Endodermal cell (in vitro differentiated cells): ENCODE measurements around the gene SLC38A5. TPM values are rescaled to one million over a fixed set of nuclear protein-coding genes. Genes with fewer than 3 reads are reported as not detected.
"Not testable (repeated sequence)": the region's sequence is repeated elsewhere in the genome, so short reads cannot be mapped to it uniquely, and the experiment has no call there.

ENCODE experiments used
- DNase-seq: peaks from one replicate; pipeline ENCODE4 v3.0.0-alpha.2; 2017
- H3K27ac ChIP-seq: 2 replicates; pipeline ENCODE4 v1.5.1; 2013; ENCODE audit warnings: mild to moderate bottlenecking, low read depth, low read length, moderate library complexity
- H3K27me3 ChIP-seq: 2 replicates; pipeline ENCODE4 v1.6.1; 2013; ENCODE audit warnings: mild to moderate bottlenecking, low read length, moderate library complexity; ENCODE audit not compliant: insufficient read depth, control insufficient read depth, poor library complexity, severe bottlenecking
- H3K36me3 ChIP-seq: 2 replicates; pipeline ENCODE4 v1.7.0; 2013; ENCODE audit warnings: mild to moderate bottlenecking, low read length, moderate library complexity; ENCODE audit not compliant: control insufficient read depth, insufficient read depth
- H3K4me1 ChIP-seq: one replicate; pipeline ENCODE4 v1.7.0; 2013; ENCODE audit warnings: low read length; ENCODE audit not compliant: control insufficient read depth, insufficient read depth
- H3K4me3 ChIP-seq: 2 replicates; pipeline ENCODE4 v1.5.1; 2013; ENCODE audit warnings: mild to moderate bottlenecking, low read length, moderate library complexity
- H3K9ac ChIP-seq: 2 replicates; pipeline ENCODE4 v1.6.1; 2013; ENCODE audit warnings: mild to moderate bottlenecking, low read length, moderate library complexity; ENCODE audit not compliant: poor library complexity, severe bottlenecking; ENCODE audit errors: extremely low read depth
- H3K9me3 ChIP-seq: 2 replicates; pipeline ENCODE4 v1.6.1; 2013; ENCODE audit warnings: mild to moderate bottlenecking, low read length, moderate library complexity; ENCODE audit not compliant: control insufficient read depth
- H3K27ac Mint-ChIP-seq: 2 replicates; pipeline ENCODE4 v1.8.0; 2020; ENCODE audit warnings: mixed read lengths
- H3K27me3 Mint-ChIP-seq: 2 replicates; pipeline ENCODE4 v1.8.0; 2021; ENCODE audit warnings: mild to moderate bottlenecking, mixed read lengths; ENCODE audit not compliant: insufficient read depth
- H3K36me3 Mint-ChIP-seq: 2 replicates; pipeline ENCODE4 v1.8.0; 2020; ENCODE audit warnings: low read depth, mixed read lengths
- H3K4me1 Mint-ChIP-seq: 2 replicates; pipeline ENCODE4 v1.8.0; 2020; ENCODE audit warnings: mixed read lengths
- H3K4me3 Mint-ChIP-seq: 2 replicates; pipeline ENCODE4 v1.8.0; 2020; ENCODE audit warnings: mild to moderate bottlenecking, moderate library complexity, mixed read lengths
- H3K9me3 Mint-ChIP-seq: 2 replicates; pipeline ENCODE4 v1.8.0; 2020; ENCODE audit warnings: mild to moderate bottlenecking, mixed read lengths
- WGBS, 2 experiments: methylation state at CpG; one replicate each; pipeline versions ENCODE4 v1.1.5 to v1.1.7; 2013; ENCODE audit warnings: missing lambda C conversion rate in 2 of 2, mixed read lengths in 1 of 2; ENCODE audit not compliant: insufficient coverage in 1 of 2, insufficient read length in 1 of 2; 5-methylcytosine and 5-hydroxymethylcytosine counted together
- total RNA-seq, 2 donors: library from RNA; stranded (reverse); fragmentation: NEBNext Ultra II Directional in 1 of 2; extraction: Animal tissue kit (Norgen Biotek cat#: 25700) in 1 of 2; gene quantifications; 2 replicates in 1 of 2; 3 replicates in 1 of 2; pipeline ENCODE4 v1.2.1, GENCODE V29; 2021
- TF ChIP-seq, protein P1 (sequence below): fragments of 200-600 bp; sonication (generic); conservative IDR thresholded peaks from 2 replicates; pipeline ENCODE4 v1.5.0; 2021; ENCODE audit warnings: antibody characterized with exemption, mild to moderate bottlenecking

The SLC38A5 gene
- total RNA-seq, 2 donors from 2014 or later = 22.4 to 40.7 TPM

DNA sequence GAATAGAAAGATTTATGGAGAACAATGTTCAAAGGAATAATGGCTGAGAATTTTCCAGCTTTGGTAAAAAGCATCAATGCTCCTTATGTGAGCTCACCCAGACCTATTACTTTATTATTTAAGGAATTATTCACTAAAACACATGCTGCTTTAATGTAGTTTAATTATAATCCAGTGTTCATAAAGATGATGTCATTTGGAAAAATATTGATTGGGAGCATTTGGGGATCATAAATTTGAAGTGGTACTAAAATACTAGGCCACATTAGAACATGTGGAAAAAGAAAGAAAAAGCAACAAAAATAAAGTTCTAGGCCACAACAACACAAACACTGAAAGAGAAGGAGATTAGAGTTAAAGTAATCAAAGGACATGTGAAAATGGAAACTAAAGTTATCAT lies 20.0 kb downstream of the SLC38A5 start:
- Mint-ChIP-seq H3K4me3 (no peak overlapping the region), H3K27ac (no peak overlapping the region), H3K9me3 (peaks cover 44% of the 10 kb centered on the region), H3K27me3 (peaks cover 3% of the 10 kb centered on the region), H3K4me1 (no peaks in the 10 kb centered on the region), H3K36me3 (no peaks in the 10 kb centered on the region)
- Histone ChIP-seq H3K9ac (no peak overlapping the region), H3K4me3 (no peak overlapping the region), H3K9me3 (no peaks in the 10 kb centered on the region), H3K4me1 (no peaks in the 10 kb centered on the region), H3K27ac (no peak overlapping the region), H3K27me3 (no peaks in the 10 kb centered on the region), H3K36me3 (no peaks in the 10 kb centered on the region)
- no peak for DNase-seq
- TF ChIP-seq, protein P1, sequence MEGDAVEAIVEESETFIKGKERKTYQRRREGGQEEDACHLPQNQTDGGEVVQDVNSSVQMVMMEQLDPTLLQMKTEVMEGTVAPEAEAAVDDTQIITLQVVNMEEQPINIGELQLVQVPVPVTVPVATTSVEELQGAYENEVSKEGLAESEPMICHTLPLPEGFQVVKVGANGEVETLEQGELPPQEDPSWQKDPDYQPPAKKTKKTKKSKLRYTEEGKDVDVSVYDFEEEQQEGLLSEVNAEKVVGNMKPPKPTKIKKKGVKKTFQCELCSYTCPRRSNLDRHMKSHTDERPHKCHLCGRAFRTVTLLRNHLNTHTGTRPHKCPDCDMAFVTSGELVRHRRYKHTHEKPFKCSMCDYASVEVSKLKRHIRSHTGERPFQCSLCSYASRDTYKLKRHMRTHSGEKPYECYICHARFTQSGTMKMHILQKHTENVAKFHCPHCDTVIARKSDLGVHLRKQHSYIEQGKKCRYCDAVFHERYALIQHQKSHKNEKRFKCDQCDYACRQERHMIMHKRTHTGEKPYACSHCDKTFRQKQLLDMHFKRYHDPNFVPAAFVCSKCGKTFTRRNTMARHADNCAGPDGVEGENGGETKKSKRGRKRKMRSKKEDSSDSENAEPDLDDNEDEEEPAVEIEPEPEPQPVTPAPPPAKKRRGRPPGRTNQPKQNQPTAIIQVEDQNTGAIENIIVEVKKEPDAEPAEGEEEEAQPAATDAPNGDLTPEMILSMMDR = no peak

DNA sequence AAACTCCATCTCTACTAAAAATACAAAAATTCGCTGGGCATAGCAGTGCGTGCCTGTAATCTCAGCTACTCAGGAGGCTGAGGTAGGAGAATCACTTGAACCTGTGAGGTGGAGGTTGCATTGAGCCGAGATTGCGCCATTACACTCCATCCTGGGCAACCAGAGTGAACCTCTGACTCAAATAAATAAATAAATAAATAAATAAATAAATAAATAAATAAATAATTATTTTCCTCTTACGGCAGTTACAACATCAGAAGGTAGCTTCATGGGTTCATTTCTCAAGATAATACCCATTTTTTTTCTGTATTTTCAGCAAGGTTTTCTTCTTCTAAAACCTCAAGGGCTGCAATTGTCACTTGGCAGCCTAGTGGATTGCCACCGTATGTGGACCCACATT lies 22.9 kb downstream of the SLC38A5 start:
- DNase-seq, H3K27me3 ChIP-seq, H3K27ac Mint-ChIP-seq, H3K4me3 ChIP-seq, H3K9ac ChIP-seq, H3K4me3 Mint-ChIP-seq, H3K9me3 ChIP-seq, H3K4me1 ChIP-seq, H3K36me3 Mint-ChIP-seq, H3K27me3 Mint-ChIP-seq, H3K36me3 ChIP-seq, H3K4me1 Mint-ChIP-seq, H3K27ac ChIP-seq: not testable (repeated sequence)
- WGBS, 2 experiments = 90 to 100% methylated on average over 1 to 4 of the region's 6 CpGs
- H3K9me3 Mint-ChIP-seq = peaks cover 49% of the 10 kb centered on the region

DNA sequence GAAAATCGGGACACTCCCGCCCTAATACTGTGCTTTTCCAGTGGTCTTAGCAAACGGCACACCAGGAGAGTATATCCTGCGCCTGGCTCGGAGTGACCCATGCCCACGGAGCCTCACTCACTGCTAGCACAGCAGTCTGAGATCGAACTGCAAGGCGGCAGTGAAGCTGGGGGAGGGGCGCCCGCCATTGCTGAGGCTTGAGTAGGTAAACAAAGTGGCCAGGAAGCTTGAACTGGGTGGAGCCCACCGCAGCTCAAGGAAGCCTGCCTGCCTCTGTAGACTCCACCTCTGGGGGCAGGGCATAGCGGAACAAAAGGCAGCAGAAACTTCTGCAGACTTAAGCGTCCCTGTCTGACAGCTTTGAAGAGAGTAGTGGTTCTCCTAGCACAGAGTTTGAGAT lies 36.3 kb downstream of the SLC38A5 start:
- H3K27ac Mint-ChIP-seq, H3K27me3 ChIP-seq, H3K4me1 ChIP-seq, H3K36me3 ChIP-seq, H3K27ac ChIP-seq, H3K9me3 ChIP-seq, H3K4me3 ChIP-seq, H3K4me3 Mint-ChIP-seq, H3K9ac ChIP-seq, DNase-seq, H3K27me3 Mint-ChIP-seq, H3K4me1 Mint-ChIP-seq, H3K36me3 Mint-ChIP-seq: not testable (repeated sequence)
- 70 to 82% methylated on average over 2 to 13 of the region's 13 CpGs for WGBS, 2 experiments
- H3K9me3 Mint-ChIP-seq = peaks cover 69% of the 10 kb centered on the region

DNA sequence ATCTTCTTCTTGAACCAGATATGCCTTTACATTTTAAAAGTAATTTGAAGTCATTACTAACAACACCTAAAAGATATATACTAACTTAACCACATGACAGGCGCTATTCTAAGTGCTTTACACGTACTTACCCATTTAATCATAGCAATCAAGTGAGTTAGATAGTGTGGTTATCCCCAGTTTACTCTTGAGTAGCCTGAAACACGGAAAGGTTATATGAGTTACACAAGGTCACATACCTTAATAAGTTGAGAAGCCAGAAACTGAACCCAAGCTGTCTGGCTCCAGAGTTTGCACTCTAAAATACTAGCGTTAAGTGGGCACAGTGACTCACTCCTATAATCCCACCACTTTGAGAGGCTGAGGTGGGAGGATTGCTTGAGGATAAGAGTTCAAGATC lies 39.9 kb downstream of the SLC38A5 start:
- H3K36me3 Mint-ChIP-seq, H3K27ac Mint-ChIP-seq, H3K36me3 ChIP-seq, H3K9ac ChIP-seq, H3K4me1 Mint-ChIP-seq, H3K4me3 ChIP-seq, H3K27me3 Mint-ChIP-seq, H3K27ac ChIP-seq, H3K9me3 ChIP-seq, DNase-seq, H3K4me1 ChIP-seq, H3K27me3 ChIP-seq, H3K4me3 Mint-ChIP-seq: not testable (repeated sequence)
- 100% methylated on average over 1 to 2 of the region's 4 CpGs for WGBS, 2 experiments
- H3K9me3 Mint-ChIP-seq = peaks cover 57% of the 10 kb centered on the region

DNA sequence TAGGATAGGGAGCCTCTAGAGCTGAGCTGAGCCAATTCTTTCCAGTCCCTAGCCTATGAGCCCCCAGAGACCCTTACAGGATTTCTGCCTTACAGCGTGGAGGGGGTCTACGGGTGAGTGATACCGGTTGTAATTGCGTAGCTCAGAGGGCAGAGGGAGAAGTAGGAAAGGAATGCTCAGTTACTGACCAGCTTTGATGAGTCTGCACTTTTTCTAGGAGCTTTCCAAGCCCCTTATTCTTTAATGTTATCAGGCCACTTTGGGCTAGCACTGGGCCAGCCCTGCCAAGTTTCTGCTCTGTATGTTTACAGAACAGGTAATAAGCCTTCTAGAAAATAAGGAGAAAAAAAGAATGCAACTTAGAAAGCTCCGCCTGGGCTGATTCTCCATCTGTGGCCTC lies 40.5 kb downstream of the SLC38A5 start:
- WGBS, 2 experiments = 100% methylated on average over 1 of the region's 5 CpGs; no CpG with 5 or more reads in 1 of the 2 experiments
- H3K9me3 ChIP-seq, H3K4me3 Mint-ChIP-seq, H3K36me3 Mint-ChIP-seq, H3K27me3 ChIP-seq, H3K36me3 ChIP-seq, H3K27ac ChIP-seq, H3K4me3 ChIP-seq, H3K27ac Mint-ChIP-seq, H3K27me3 Mint-ChIP-seq, H3K4me1 Mint-ChIP-seq, DNase-seq, H3K4me1 ChIP-seq, H3K9ac ChIP-seq: not testable (repeated sequence)
- H3K9me3 Mint-ChIP-seq = peaks cover 52% of the 10 kb centered on the region

DNA sequence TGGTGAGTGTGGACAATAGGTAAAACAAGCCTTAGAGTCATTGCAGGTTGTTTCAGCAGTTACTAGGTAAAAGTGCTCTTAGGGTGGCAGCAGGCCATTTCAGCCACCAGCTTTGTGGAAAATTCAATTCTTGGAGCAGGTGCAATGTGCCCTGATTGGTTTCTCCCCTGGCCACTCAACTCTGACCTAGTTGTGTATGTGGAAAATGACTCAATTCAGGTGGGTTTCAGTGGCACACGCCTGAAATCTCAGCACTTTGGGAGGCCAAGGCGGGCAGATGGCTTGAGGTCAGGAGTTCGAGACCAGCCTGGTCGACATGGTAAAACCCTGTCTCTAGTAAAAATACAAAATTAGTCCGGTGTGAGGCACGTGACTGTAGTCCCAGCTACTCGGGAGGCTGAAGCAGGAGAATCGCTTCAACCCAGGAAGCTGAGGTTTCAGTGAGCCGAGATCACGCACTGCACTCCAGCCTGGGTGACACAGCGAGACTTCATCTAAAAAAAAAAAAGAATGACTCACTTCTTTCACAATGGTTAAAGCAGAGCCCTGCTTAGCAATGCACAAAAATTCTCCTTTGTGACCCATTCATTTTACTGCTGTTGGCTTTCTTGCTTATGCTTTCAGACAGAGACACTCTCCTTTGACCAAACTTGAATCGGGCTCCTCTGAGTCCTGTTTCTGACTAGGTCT lies 42.9 kb downstream of the SLC38A5 start:
- H3K4me1 ChIP-seq, H3K27me3 ChIP-seq, H3K27ac ChIP-seq, H3K9ac ChIP-seq, H3K4me3 ChIP-seq, H3K36me3 Mint-ChIP-seq, H3K4me3 Mint-ChIP-seq, H3K27me3 Mint-ChIP-seq, H3K36me3 ChIP-seq, DNase-seq, H3K9me3 ChIP-seq, H3K27ac Mint-ChIP-seq, H3K4me1 Mint-ChIP-seq: not testable (repeated sequence)
- WGBS, 2 experiments = no CpG with 5 or more reads among the region's 12 CpGs
- peaks cover 28% of the 10 kb centered on the region for H3K9me3 Mint-ChIP-seq
